ENCODE results near the gene ACADM.

GRCh38 chr1:75710832-75711231, 13.7 kb upstream of the ACADM start:
- no peak for TF ChIP-seq CTCF (conservative IDR thresholded peaks at IDR 0.05)
- no peak for TF ChIP-seq ZFX (IDR thresholded peaks at IDR 0.05)

Data from C4-2B (cell line).